Smooth muscle cell (in vitro differentiated cells): ENCODE measurements around the gene CCDC83. TPM values are rescaled to one million over a fixed set of nuclear protein-coding genes. Genes with fewer than 3 reads are reported as not detected.

Experiments used
- DNase-seq: peaks from one replicate; lab custom pipeline; 2025; ENCODE audit not compliant: unreplicated experiment; lab: John Stamatoyannopoulos, UW
- H2AFZ ChIP-seq: fragments of 200-600 bp; sonication (generic); 2 replicates; pipeline ENCODE4 v1.6.0; 2016; ENCODE audit warnings: antibody characterized with exemption, low read depth, mild to moderate bottlenecking
- H3F3A ChIP-seq: fragments of 200-600 bp; sonication (generic); 2 replicates; pipeline ENCODE4 v1.6.0; 2017; ENCODE audit warnings: antibody characterized with exemption, low read depth
- H3K27ac ChIP-seq: fragments of 200-600 bp; sonication (generic); 2 replicates; pipeline ENCODE4 v1.5.1; 2016; ENCODE audit warnings: low read depth, mild to moderate bottlenecking
- H3K27me3 ChIP-seq: fragments of 200-600 bp; sonication (generic); 2 replicates; pipeline ENCODE4 v1.6.1; 2016; ENCODE audit warnings: low read depth, mild to moderate bottlenecking
- H3K36me3 ChIP-seq: fragments of 200-600 bp; sonication (generic); 2 replicates; pipeline ENCODE4 v1.5.1; 2016; ENCODE audit warnings: low read depth
- H3K4me1 ChIP-seq: fragments of 200-600 bp; sonication (generic); 2 replicates; pipeline ENCODE4 v1.5.1; 2016; ENCODE audit warnings: low read depth
- H3K4me2 ChIP-seq: fragments of 200-600 bp; sonication (generic); 2 replicates; pipeline ENCODE4 v1.6.0; 2016; ENCODE audit warnings: mild to moderate bottlenecking
- H3K4me3 ChIP-seq: fragments of 200-600 bp; sonication (generic); 2 replicates; pipeline ENCODE4 v1.5.1; 2016; ENCODE audit warnings: mild to moderate bottlenecking
- H3K79me2 ChIP-seq: fragments of 200-600 bp; sonication (generic); 2 replicates; pipeline ENCODE4 v1.6.0; 2016; ENCODE audit warnings: low read depth, mild to moderate bottlenecking
- H3K9ac ChIP-seq: fragments of 200-600 bp; sonication (generic); 2 replicates; pipeline ENCODE4 v1.6.0; 2016; ENCODE audit warnings: low read depth
- H3K9me3 ChIP-seq: fragments of 200-600 bp; sonication (generic); replicated peaks from 2 replicates; pipeline ENCODE4 v1.5.1; 2016; ENCODE audit warnings: low read depth
- H4K20me1 ChIP-seq: fragments of 200-600 bp; sonication (generic); 2 replicates; pipeline ENCODE4 v1.6.0; 2016; ENCODE audit warnings: low read depth
- WGBS: methylation state at CpG from one replicate; pipeline ENCODE4 v1.1.7; 2016; ENCODE audit warnings: low lambda C conversion rate; 5-methylcytosine and 5-hydroxymethylcytosine counted together
- polyA plus RNA-seq: library from polyadenylated mRNA; unstranded; fragments of >200 nt; fragmentation: Nextera tagmentation; extraction: Ambion mirVana; gene quantifications from 2 replicates; pipeline ENCODE4 v1.2.1, GENCODE V29; 2016
- total RNA-seq: library from RNA; depleted of rRNA; stranded (reverse); fragments of >200 nt; gene quantifications from 2 replicates; pipeline ENCODE4 v1.2.3, GENCODE V29; 2014
- TF ChIP-seq, protein P1 (sequence below): fragments of 200-600 bp; sonication (generic); IDR thresholded peaks from 2 replicates; pipeline ENCODE4 v1.5.1; 2017; ENCODE audit warnings: borderline replicate concordance, mild to moderate bottlenecking, antibody characterized with exemption; ENCODE audit not compliant: insufficient read depth, poor library complexity, severe bottlenecking

The CCDC83 gene
- total and polyA plus RNA-seq, 2 experiments from 2014 or later, result not detected

DNA sequence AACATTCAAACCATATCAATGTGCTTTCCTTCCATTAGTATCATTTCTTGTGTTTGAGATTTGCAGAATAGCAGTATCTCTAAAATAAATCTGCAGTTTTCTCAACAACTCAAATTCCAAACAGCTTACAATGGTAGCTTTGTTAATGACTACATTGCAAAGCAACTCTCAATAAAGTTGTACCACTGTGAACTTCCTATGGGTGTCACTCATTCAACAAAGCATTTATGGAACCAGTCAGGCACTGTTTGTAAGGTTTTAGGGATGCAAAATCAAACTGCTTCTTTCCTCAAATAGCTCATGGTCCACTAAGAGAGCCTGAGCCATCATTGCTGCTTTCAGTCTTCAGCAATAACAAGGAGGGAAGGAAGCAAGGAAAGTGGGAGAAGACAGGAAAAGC lies 91.0 kb downstream of the CCDC83 start:
- H3K9me3 ChIP-seq, result no peaks in the 10 kb centered on the region
- H4K20me1 ChIP-seq, result no peaks in the 10 kb centered on the region
- no peak overlapping the region for H3K9ac ChIP-seq
- H3K4me2 ChIP-seq, result no peak overlapping the region
- H3K36me3 ChIP-seq, result no peaks in the 10 kb centered on the region
- H3K27ac ChIP-seq, result no peak overlapping the region
- H3K79me2 ChIP-seq, result no peaks in the 10 kb centered on the region
- no peaks in the 10 kb centered on the region for H3K4me1 ChIP-seq
- TF ChIP-seq, protein P1, sequence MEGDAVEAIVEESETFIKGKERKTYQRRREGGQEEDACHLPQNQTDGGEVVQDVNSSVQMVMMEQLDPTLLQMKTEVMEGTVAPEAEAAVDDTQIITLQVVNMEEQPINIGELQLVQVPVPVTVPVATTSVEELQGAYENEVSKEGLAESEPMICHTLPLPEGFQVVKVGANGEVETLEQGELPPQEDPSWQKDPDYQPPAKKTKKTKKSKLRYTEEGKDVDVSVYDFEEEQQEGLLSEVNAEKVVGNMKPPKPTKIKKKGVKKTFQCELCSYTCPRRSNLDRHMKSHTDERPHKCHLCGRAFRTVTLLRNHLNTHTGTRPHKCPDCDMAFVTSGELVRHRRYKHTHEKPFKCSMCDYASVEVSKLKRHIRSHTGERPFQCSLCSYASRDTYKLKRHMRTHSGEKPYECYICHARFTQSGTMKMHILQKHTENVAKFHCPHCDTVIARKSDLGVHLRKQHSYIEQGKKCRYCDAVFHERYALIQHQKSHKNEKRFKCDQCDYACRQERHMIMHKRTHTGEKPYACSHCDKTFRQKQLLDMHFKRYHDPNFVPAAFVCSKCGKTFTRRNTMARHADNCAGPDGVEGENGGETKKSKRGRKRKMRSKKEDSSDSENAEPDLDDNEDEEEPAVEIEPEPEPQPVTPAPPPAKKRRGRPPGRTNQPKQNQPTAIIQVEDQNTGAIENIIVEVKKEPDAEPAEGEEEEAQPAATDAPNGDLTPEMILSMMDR, result no peak
- H3K27me3 ChIP-seq, result no peaks in the 10 kb centered on the region
- DNase-seq, result no peak
- no peak overlapping the region for H2AFZ ChIP-seq
- H3F3A ChIP-seq, result peaks cover 10% of the 10 kb centered on the region
- no peak overlapping the region for H3K4me3 ChIP-seq

- Histone ChIP-seq H3K4me3 (no peak overlapping the region), H3K9ac (no peak overlapping the region)
Observed at GRCh38 chr11:85947431-85948272, 92.5 kb downstream of the CCDC83 start.

GRCh38 chr11:85948884-85949283 lies 93.7 kb downstream of the CCDC83 start:
- Histone ChIP-seq H3K36me3 (no peaks in the 10 kb centered on the region), H3K4me1 (no peaks in the 10 kb centered on the region), H4K20me1 (no peaks in the 10 kb centered on the region), H3F3A (peaks cover 17% of the 10 kb centered on the region), H3K4me2 (peak overlapping the region; percentile 9), H3K9ac (no peak overlapping the region), H3K27ac (peak overlapping the region; percentile 73), H3K79me2 (no peaks in the 10 kb centered on the region), H3K4me3 (no peak overlapping the region), H2AFZ (no peak overlapping the region), H3K9me3 (no peaks in the 10 kb centered on the region), H3K27me3 (no peaks in the 10 kb centered on the region)
- no peak for DNase-seq
- TF ChIP-seq, protein P1, result no peak
- WGBS, result 90% methylated on average over 2 of the region's 2 CpGs

More at GRCh38 chr11:85947431-85948272, 92.5 kb downstream of the CCDC83 start:
- TF ChIP-seq, protein P1, result no peak
- Histone ChIP-seq H3K36me3 (no peaks in the 10 kb centered on the region), H2AFZ (no peak overlapping the region), H3F3A (peaks cover 10% of the 10 kb centered on the region), H3K27ac (peak overlapping the region; percentile 73), H3K4me2 (peak overlapping the region; percentile 9), H4K20me1 (no peaks in the 10 kb centered on the region), H3K79me2 (no peaks in the 10 kb centered on the region), H3K27me3 (no peaks in the 10 kb centered on the region), H3K9me3 (no peaks in the 10 kb centered on the region), H3K4me1 (no peaks in the 10 kb centered on the region)
- WGBS, result 37% methylated on average over 5 of the region's 5 CpGs
- DNase-seq, result no peak

DNA sequence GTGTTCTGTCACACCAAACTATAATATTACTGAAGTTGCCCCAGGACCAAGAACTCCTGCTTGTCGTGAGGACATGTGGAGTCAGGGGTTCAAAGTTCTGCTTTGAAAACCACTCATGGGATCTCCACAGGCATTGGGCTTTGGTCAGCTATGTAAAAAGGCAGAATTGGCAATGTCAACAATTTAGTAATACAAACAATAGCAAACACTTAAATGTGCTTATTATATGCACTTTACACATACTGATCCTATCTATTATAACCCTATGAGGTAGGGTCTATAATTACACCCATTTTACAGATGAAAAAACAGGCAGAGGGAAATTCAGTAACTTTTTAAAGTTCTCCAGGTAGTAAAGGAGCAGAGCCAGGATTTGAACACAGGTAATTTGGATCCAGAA lies 94.6 kb downstream of the CCDC83 start:
- no peak overlapping the region for H2AFZ ChIP-seq
- no peaks in the 10 kb centered on the region for H4K20me1 ChIP-seq
- H3K9ac ChIP-seq, result no peak overlapping the region
- WGBS, result 100% methylated on average over 1 of the region's 1 CpG
- TF ChIP-seq, protein P1, result no peak
- H3K79me2 ChIP-seq, result no peaks in the 10 kb centered on the region
- H3F3A ChIP-seq, result peaks cover 23% of the 10 kb centered on the region
- no peak overlapping the region for H3K4me2 ChIP-seq
- H3K27ac ChIP-seq, result no peak overlapping the region
- H3K9me3 ChIP-seq, result no peaks in the 10 kb centered on the region
- no peaks in the 10 kb centered on the region for H3K36me3 ChIP-seq
- no peak overlapping the region for H3K4me3 ChIP-seq
- no peak for DNase-seq
- H3K4me1 ChIP-seq, result no peaks in the 10 kb centered on the region
- H3K27me3 ChIP-seq, result no peaks in the 10 kb centered on the region
